Nephron progenitor cell (in vitro differentiated cells): ENCODE results near the gene ZC3H8.

Experiments
- DNase-seq: peaks from one replicate; pipeline ENCODE4 v3.0.0; 2021
- H3K27ac Mint-ChIP-seq: 2 replicates; pipeline ENCODE4 v1.8.0; 2021; ENCODE audit warnings: mild to moderate bottlenecking, moderate library complexity, mixed read lengths
- H3K27me3 Mint-ChIP-seq: 2 replicates; pipeline ENCODE4 v1.8.0; 2021; ENCODE audit warnings: mild to moderate bottlenecking, low read depth, mixed read lengths; ENCODE audit not compliant: poor library complexity
- H3K36me3 Mint-ChIP-seq: 2 replicates; pipeline ENCODE4 v1.8.0; 2021; ENCODE audit warnings: low read depth, mixed read lengths
- H3K4me1 Mint-ChIP-seq: 2 replicates; pipeline ENCODE4 v1.8.0; 2021; ENCODE audit warnings: mixed read lengths
- H3K4me3 Mint-ChIP-seq: 2 replicates; pipeline ENCODE4 v1.8.0; 2021; ENCODE audit warnings: mild to moderate bottlenecking, moderate library complexity, mixed read lengths
- H3K9me3 Mint-ChIP-seq: 2 replicates; pipeline ENCODE4 v1.8.0; 2021; ENCODE audit warnings: mild to moderate bottlenecking, moderate library complexity, mixed read lengths
- TF ChIP-seq, protein P1 (sequence below): fragments of 200-600 bp; sonication (generic); IDR thresholded peaks from 2 replicates; pipeline ENCODE4 v1.5.0; 2021; ENCODE audit warnings: antibody characterized with exemption

The ZC3H8 gene

DNA sequence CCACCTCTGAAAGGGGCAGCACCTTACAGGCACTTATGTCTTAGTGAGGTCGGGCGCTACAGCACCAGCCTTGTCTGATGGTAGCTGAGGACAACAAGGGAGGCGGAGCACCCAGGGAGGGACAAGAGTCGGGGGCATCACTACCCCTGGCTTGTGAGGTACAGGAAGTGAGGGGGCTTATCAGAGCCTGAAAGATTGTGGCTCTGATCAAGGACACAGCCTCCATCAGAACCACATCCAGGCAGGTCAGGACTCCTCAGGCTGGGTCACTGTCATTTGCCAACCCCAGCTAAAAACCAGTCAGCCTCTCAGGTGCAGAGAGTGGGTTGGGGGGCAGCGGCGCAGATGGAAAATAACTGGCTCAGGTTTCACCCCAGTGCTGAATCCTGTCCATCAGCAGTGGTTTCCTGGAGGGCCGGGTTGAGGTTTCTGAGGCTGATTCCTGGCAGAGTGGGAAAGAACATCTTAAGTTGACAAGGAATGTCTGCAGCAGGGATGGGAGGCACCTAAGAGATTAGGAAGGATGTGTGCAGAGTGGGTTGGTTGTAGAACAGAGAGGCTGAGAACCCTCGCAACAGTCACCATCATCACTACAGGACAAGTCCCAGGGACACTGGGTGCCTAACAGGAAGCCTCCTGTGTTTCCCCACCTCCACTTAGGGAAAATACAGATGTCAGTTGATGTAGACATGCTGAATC is 71.4 kb downstream of the ZC3H8 start:
- Mint-ChIP-seq H3K9me3 (peaks cover 49% of the 10 kb centered on the region), H3K4me1 (no peaks in the 10 kb centered on the region), H3K27me3 (peaks cover 32% of the 10 kb centered on the region), H3K36me3 (peaks cover 61% of the 10 kb centered on the region), H3K4me3 (no peak overlapping the region), H3K27ac (peak overlapping the region; percentile 35)
- no peak for DNase-seq
- TF ChIP-seq, protein P1, sequence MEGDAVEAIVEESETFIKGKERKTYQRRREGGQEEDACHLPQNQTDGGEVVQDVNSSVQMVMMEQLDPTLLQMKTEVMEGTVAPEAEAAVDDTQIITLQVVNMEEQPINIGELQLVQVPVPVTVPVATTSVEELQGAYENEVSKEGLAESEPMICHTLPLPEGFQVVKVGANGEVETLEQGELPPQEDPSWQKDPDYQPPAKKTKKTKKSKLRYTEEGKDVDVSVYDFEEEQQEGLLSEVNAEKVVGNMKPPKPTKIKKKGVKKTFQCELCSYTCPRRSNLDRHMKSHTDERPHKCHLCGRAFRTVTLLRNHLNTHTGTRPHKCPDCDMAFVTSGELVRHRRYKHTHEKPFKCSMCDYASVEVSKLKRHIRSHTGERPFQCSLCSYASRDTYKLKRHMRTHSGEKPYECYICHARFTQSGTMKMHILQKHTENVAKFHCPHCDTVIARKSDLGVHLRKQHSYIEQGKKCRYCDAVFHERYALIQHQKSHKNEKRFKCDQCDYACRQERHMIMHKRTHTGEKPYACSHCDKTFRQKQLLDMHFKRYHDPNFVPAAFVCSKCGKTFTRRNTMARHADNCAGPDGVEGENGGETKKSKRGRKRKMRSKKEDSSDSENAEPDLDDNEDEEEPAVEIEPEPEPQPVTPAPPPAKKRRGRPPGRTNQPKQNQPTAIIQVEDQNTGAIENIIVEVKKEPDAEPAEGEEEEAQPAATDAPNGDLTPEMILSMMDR = no peak

DNA sequence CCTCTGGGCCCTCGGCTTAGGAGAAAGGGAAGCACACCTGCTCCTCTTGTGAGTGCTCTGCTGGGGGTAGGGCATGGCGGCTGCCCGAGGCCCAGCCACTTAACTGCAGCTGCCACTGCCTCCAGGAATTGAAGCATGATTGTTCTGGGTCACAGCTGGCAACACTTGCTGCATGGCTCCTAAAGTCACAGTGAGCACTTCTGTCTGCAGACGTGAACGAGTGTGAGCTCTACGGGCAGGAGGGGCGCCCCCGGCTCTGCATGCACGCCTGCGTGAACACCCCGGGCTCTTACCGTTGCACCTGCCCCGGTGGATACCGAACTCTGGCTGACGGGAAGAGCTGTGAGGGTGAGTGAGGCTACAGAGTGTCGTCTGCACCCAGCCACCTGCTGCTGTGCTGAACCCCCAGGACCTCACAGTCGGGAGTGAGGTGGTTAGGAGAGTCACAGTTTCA is 72.2 kb downstream of the ZC3H8 start:
- TF ChIP-seq, protein P1 = no peak
- H3K27me3 Mint-ChIP-seq = peaks cover 32% of the 10 kb centered on the region
- DNase-seq = no peak
- peaks cover 61% of the 10 kb centered on the region for H3K36me3 Mint-ChIP-seq
- H3K4me1 Mint-ChIP-seq = no peaks in the 10 kb centered on the region
- H3K9me3 Mint-ChIP-seq = peaks cover 51% of the 10 kb centered on the region
- H3K4me3 Mint-ChIP-seq = no peak overlapping the region
- H3K27ac Mint-ChIP-seq = no peak overlapping the region

DNA sequence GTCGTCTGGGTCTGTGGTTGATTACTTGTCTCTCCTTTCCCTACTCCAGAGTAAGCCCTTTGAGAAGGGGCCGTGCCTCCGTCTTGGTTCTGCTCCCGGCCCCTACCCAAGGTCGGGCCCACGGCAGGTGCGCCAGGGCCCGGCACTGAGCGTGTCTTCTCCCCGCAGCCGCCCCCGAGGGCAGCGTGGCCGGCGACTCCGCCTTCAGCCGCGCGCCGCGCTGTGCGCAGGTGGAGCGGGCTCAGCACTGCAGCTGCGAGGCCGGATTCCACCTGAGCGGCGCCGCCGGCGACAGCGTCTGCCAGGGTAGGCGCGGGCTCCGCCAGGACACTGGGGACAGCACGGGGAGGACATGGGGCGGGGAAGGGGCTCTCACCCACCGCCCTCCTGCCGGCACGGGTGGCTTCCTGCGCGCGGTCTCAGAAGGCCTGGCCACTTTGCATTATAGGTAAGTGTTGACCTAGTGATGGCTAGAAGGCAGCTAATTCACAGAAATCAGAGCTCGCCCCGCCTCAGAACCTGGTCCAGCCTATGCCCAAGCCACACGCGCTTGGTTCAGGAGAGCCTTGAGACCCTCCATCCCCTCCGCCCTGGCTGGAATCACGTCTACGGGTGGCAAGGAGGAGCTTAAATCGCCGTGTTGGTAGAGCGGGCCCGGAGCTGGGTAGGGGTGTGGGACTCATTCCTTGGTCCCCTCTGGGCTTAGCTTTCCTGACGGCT is 73.1 kb downstream of the ZC3H8 start:
- Mint-ChIP-seq H3K4me1 (no peaks in the 10 kb centered on the region), H3K36me3 (peaks cover 60% of the 10 kb centered on the region), H3K27me3 (peaks cover 32% of the 10 kb centered on the region), H3K9me3 (peaks cover 48% of the 10 kb centered on the region), H3K4me3 (no peak overlapping the region), H3K27ac (no peak overlapping the region)
- TF ChIP-seq, protein P1 = no peak
- DNase-seq = peak; percentile 29

DNA sequence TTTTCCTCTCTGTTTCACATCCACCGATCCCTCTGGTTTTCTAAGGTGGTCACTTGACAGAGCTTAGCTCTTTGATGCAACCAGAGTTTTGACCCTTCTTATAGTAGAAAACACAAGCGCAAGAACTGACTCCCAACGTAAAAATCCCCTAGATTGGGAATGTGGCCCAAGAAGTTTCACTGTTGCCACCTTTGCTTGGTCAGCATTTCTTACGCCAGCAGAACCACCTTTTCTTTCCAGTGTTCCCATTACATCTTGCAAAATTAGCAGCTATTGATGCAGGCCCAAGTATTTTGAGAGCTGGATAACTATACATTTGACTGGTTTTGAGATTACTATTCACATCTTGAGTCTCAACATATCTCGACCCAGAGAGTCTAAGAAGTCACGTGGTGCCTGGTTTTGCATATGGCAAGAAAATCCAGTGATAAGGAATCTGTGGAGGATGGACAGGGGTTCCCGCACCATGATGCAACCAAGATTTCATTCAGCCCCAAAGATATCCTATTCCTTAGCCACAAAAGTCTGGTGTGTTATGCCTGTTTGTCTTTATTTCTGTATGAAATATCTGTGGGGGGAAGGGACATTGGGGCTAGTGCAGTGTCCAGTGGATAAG is 78.8 kb downstream of the ZC3H8 start:
- TF ChIP-seq, protein P1 = no peak
- peaks cover 7% of the 10 kb centered on the region for H3K4me1 Mint-ChIP-seq
- H3K27me3 Mint-ChIP-seq = peaks cover 18% of the 10 kb centered on the region
- no peak overlapping the region for H3K27ac Mint-ChIP-seq
- H3K36me3 Mint-ChIP-seq = peaks cover 58% of the 10 kb centered on the region
- DNase-seq = no peak
- H3K9me3 Mint-ChIP-seq = peaks cover 37% of the 10 kb centered on the region
- no peak overlapping the region for H3K4me3 Mint-ChIP-seq

DNA sequence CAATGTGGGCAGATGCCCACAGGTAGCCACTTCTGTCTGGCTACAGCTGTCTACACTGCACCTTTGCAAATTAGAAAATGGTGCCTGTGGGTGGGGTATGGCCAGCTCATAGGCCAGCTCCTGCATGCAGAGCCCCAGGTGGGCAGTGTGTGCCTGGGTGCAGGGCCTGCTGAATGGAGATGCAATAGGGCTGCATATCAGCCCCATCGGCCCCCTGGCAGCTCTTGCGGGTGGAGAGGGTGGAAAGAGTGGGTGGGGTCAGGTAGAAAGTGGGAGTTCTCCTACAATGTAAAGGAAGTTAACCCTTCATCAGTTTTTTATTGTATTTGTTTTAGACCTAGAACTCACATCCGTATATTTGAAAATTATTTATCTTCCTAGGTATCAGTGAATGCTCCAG is 79.5 kb downstream of the ZC3H8 start:
- DNase-seq = no peak
- Mint-ChIP-seq H3K27me3 (peaks cover 15% of the 10 kb centered on the region), H3K4me3 (no peak overlapping the region), H3K36me3 (peaks cover 60% of the 10 kb centered on the region), H3K27ac (no peak overlapping the region), H3K9me3 (peaks cover 31% of the 10 kb centered on the region), H3K4me1 (peaks cover 7% of the 10 kb centered on the region)
- TF ChIP-seq, protein P1 = no peak
